LNCAP (cell line): ENCODE measurements around the gene ROBO1.

ENCODE experiments used
- CTCF ChIP-seq: fragments of 450-650 bp; IDR thresholded peaks from 2 replicates; pipeline ENCODE4 v1.5.1; 2017; ENCODE audit warnings: mild to moderate bottlenecking

The ROBO1 gene

GRCh38 chr3:79066481-79066880 lies 701.3 kb downstream of the ROBO1 start:
- TF ChIP-seq CTCF, result no peak

GRCh38 chr3:79063624-79064023 lies 704.2 kb downstream of the ROBO1 start:
- no peak for TF ChIP-seq CTCF

GRCh38 chr3:79057756-79058155 lies 710.0 kb downstream of the ROBO1 start:
- TF ChIP-seq CTCF, result no peak

- TF ChIP-seq CTCF, result no peak
Observed at GRCh38 chr3:79056498-79056897, 711.3 kb downstream of the ROBO1 start.

GRCh38 chr3:79052054-79052681 lies 715.6 kb downstream of the ROBO1 start:
- TF ChIP-seq CTCF, result no peak

- no peak for TF ChIP-seq CTCF
Observed at GRCh38 chr3:79047581-79047980, 720.2 kb downstream of the ROBO1 start.

- TF ChIP-seq CTCF, result no peak
Observed at GRCh38 chr3:79041621-79042020, 726.2 kb downstream of the ROBO1 start.

- no peak for TF ChIP-seq CTCF
Observed at GRCh38 chr3:79040701-79041100, 727.1 kb downstream of the ROBO1 start.
